ENCODE data around the gene FEN1.

FEN1 gene

DNA sequence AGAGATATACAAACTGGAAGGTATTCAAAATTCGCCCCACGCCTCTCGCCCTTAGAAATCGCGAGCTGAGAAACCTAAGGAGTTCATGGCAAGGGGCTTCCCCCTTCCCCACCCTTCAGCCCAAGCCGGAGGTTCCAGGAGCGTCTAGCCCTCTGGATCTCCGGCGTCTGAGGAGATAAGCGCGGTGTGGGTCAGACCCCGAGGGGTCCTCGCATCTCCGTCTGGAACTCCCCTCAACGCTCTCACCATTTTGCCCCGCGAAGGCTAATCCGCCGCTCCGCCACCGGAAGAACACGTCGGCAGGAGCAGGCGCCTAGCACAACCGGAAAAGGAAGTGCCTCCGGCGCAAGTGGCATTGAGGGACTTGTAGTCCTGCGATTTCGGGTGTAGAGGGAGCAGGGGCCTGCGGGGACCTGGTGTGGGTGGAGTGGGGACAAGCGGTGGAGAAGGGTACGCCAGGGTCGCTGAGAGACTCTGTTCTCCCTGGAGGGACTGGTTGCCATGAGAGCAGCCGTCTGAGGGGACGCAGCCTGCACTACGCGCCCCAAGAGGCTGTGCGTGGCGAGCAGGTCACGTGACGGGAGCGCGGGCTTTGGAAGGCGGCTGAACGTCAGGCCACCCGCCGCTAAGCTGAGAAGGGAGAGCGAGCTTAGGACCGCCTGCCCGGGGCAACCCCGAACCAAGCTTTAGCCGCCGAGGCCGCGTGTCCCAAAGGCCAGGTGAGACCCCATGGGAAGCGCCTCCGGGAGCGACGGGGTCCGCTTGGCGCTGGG, at the start of gene FEN1, which contains the start of gene TMEM258:
TSS of gene FEN1 (plus strand) at position 602 of the 773 bp plus-strand sequence. CDS start 2,451 bp downstream, outside the sequence.
TSS of gene TMEM258 (minus strand) at position 290 of the 773 bp plus-strand sequence. CDS start at position 249, 41 bp downstream.
- in situ Hi-C loops (cut with MboI; ENCODE audit: low sequenced_read_pairs) = no loop called here

DNA sequence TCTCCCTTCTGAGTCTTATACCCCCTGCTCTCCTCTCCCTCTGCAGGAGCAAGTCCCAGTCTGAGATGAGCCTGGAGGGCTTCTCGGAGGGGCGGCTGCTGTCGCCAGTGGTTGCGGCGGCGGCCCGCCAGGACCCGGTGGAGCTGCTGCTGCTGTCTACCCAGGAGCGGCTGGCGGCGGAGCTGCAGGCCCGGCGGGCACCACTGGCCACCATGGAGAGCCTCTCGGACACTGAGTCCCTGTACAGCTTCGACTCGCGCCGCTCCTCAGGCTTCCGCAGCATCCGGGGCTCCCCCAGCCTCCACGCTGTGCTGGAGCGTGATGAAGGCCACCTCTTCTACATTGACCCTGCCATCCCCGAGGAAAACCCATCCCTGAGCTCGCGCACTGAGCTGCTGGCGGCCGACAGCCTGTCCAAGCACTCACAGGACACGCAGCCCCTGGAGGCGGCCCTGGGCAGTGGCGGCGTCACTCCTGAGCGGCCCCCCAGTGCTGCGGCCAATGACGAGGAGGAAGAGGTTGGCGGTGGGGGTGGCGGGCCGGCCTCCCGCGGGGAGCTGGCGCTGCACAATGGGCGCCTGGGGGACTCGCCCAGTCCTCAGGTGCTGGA, 49.1 kb upstream of the FEN1 start:
- in situ Hi-C loops (cut with MboI; ENCODE audit: low sequenced_read_pairs) = no loop called here

DNA sequence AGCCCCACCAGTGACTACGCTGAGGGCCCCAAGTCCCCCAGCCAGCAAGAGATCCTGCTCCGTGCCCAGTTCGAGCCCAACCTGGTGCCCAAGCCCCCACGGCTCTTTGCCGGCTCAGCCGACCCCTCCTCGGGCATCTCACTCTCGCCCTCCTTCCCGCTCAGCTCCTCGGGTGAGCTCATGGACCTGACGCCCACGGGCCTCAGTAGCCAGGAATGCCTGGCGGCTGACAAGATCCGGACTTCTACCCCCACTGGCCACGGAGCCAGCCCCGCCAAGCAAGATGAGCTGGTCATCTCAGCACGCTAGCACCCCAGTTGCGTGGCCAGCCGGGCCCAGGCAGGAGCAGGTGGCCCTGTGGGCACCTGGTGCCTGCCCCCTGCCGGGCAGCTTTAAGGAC, 48.5 kb upstream of the FEN1 start:
- in situ Hi-C loops (cut with MboI; ENCODE audit: low sequenced_read_pairs) = no loop called here

DNA sequence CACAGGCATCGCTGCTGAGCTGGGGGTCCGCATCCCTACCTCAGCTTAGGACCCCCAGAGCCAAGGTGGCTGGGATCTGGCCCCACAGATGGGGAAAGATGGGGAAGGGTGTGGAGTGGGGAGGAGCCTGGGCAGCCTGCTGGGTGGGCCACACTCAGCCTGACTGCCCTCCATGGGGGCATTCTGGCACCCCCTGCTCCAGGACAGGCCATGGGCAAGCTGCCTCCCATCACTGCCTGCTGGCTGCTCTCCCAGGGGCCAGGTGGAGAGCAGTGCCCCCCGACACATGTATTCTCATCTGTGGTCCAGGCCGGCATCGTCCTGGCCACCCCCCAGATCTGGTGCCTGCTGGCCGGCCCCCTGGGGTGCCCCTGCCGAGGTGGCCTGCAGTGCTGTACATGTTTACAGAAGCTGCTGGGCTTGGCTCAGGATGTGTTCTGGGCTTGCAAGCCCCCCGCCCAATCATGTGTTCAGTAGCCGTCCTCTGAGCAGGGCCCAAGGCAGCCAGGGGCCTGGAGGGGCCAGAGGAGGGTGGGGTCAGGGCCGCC, 48.0 kb upstream of the FEN1 start:
- in situ Hi-C loops (cut with MboI; ENCODE audit: low sequenced_read_pairs) = no loop called here

GRCh38 chr11:61745781-61746441, 46.8 kb upstream of the FEN1 start:
- in situ Hi-C loops (cut with MboI; ENCODE audit: low sequenced_read_pairs) = no loop called here

DNA sequence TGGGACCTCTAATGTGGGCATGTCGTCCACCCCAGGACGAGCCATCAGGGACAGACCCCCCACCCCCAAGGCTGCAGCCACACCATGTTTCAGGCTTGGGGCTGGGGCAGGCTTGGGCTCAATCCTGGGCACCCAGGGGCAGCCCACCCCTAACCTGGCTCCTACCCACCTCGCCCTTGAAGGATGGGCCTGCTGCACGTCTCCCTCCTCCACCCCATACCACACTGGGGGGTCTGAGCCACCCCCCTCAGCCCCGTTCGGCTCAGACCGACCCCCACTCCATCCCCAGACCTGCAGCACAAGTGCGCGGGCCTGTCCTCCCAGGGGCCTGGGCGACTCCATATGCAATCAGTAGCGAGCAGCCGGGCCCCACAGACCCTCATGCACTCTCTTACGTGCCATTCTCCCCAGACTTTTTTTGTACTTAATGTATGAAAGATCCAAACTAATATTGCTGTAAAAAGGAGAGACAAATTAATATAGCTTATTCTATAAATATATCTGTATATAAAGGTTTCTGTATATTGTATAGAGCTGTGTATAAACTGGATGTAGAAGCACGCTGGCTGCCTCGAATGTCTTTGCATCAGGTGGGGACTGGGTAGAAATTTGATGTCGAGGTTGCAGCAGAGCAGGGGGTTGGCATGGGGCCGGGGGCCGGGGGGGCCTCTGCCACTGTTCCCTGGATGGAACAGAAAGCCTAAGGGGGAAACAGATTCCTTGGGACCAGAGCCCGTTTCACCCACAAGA, 46.1 kb upstream of the FEN1 start:
- in situ Hi-C loops (cut with MboI; ENCODE audit: low sequenced_read_pairs) = no loop called here

DNA sequence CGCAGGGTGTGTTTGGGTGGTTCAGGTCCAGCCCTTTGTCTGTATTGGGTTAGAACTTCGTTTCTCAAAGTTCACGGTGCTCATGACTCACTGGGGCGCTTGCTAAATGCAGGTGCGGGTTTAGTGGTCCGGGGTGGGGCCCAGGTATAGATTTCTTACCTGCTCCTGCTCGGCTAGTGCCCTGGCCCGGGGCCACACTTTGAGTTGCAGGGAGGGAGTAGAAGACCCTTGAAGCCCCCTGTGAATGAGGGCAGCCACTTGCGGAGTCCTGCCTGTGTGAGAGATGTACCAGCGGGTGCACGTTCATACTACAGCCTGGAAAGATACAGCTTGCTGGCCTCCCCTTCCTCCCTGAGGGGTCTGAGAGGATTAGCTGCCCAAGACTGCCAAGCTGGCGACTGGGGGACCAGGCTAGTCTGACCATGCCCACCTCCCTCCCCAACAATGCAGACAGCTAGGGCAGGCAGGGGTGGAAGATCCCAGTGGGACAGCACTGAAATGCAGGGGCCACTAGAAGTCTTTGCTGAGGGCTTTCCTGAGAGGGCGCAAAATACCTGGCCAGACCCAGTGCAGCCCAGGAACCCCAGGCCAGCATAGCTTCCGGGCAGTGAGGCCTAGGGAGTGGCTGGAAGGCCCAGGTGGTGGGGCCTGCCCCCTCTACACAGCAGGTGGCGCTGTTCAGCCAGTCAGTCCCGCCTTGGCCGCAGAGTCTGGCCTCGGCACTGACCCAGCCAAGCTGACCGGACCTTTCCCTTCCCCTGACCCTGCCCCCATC, 45.3 kb upstream of the FEN1 start:
- in situ Hi-C loops (cut with MboI; ENCODE audit: low sequenced_read_pairs) = no loop called here

- in situ Hi-C loops (cut with MboI; ENCODE audit: low sequenced_read_pairs) = no loop called here
These were observed 44.8 kb upstream of the FEN1 start for GRCh38 chr11:61747967-61748285.

DNA sequence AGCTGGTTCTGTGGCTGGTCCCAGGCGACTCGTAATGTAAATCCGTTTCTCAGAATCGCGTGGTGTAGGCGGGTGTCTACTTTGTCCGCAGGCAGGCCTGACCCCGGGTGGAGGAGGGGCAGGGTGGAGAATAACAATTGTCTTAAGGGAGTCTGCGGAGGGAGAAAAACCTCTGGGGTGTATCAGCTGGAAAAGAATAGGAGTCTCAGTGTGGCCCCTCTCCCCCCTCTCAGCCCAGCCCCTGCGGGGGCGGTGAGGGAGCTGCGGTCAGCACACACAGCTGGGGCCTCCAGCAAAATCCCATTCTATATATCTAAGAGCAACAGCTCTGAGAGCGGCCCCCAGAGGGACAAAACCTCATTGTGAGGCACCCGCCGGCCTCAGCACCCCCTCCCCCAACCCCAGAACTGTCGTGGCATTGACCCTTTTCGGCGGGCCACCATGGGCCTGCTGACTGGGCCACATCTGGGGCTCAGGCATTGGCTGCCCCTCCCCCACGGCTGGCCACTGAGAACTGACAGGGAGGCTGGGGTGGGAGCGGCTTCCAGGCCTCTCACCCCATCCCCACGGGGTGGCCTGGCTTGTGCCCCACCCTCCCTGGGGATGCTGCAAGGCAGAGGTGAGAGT, 43.0 kb upstream of the FEN1 start:
- in situ Hi-C loops (cut with MboI; ENCODE audit: low sequenced_read_pairs) = no loop called here

- in situ Hi-C loops (cut with MboI; ENCODE audit: low sequenced_read_pairs) = no loop called here
These were observed 42.0 kb upstream of the FEN1 start for GRCh38 chr11:61750631-61751273.

DNA sequence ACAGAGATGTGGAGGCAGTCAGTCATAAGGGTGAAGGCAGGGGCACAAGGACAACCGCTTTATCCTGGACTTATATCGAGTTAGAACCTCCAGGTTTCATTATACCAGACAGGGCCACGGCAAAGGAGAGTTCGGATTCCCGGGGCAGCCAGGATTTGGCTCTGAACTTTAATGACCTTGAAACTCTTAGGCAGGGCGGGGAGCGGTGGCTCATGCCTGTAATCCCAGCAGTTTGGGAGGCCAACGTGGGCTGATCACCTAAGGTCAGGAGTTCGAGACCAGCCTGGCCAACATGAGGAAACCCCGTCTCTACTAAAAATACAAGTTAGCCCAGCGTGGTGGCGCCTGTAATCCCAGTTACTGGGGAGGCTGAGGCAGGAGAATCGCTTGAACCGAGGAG, 41.3 kb upstream of the FEN1 start:
- in situ Hi-C loops (cut with MboI; ENCODE audit: low sequenced_read_pairs) = no loop called here

- in situ Hi-C loops (cut with MboI; ENCODE audit: low sequenced_read_pairs) = no loop called here
These were observed 40.4 kb upstream of the FEN1 start, which contains the start of gene MYRF for GRCh38 chr11:61752117-61752924. MYRF (plus strand) TSS chr11:61752636; CDS start chr11:61752745, 109 bp downstream.

- in situ Hi-C loops (cut with MboI; ENCODE audit: low sequenced_read_pairs) = no loop called here
These were observed 39.7 kb upstream of the FEN1 start for GRCh38 chr11:61752925-61753521.

DNA sequence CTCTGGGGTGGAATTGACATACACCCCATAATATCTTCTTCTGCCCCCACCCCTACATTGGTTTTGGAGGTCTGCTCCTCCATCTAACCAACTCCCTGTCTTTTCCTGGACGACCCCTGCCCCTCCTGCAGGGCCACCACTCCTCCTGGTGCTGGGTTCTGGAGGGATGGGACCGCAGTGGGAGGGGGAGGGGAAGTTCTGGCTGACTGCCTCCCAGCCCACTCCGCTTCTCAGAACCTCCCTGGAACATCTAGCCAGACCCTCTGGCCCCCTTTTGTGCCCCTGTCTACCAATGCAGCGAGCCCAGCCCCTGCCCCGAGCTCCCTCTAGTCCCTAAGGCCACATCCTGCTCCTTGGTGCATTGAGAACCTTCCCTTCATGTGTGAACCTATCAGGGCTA, 39.0 kb upstream of the FEN1 start:
- in situ Hi-C loops (cut with MboI; ENCODE audit: low sequenced_read_pairs) = no loop called here

- in situ Hi-C loops (cut with MboI; ENCODE audit: low sequenced_read_pairs) = no loop called here
These were observed 37.9 kb upstream of the FEN1 start for GRCh38 chr11:61754534-61755482.

GRCh38 chr11:61756147-61756451, 36.6 kb upstream of the FEN1 start:
- in situ Hi-C loops (cut with MboI; ENCODE audit: low sequenced_read_pairs) = no loop called here

Measured in HL-60/S4 treated with retinoic acid at 250 ng/mL for 4 days and 3 days (cell line).